ENCODE results near the gene YIPF4. TPM values are rescaled to one million over a fixed set of nuclear protein-coding genes. Genes with fewer than 3 reads are reported as not detected.
"Not testable (repeated sequence)": the region's sequence is repeated elsewhere in the genome, so short reads cannot be mapped to it uniquely, and the experiment has no call there.

Gene YIPF4
- total RNA-seq, 2 experiments from 2014 or later: 30.9 to 40.5 TPM

DNA sequence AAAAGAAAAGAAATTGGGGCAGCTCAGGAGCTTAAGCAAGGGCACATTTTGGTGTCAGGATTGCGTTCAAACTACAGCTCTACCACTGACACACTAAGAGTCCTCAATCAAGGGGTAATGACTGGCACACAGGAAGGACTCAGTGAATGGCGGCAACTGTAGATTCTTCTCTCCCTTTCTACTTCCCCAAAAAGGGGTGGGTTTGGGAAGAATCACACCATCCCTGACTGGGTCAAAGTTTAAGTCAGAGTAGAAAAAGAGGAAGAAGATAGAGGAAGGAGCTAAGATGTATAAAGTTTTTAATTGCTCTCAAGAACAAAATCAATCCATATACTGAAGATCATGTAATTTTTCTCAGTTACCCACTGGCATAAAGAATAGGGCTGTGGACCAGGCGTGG lies 15.6 kb upstream of the YIPF4 start:
- no peak overlapping the region for H3K27ac Mint-ChIP-seq
- no peaks in the 10 kb centered on the region for H3K9me3 Mint-ChIP-seq (ENCODE audit: low read depth)
- H3K36me3 Mint-ChIP-seq: no peaks in the 10 kb centered on the region
- H3K4me3 Mint-ChIP-seq: no peak overlapping the region
- H3K27me3 Mint-ChIP-seq: no peaks in the 10 kb centered on the region
- peaks cover 7% of the 10 kb centered on the region for H3K4me1 Mint-ChIP-seq
- ATAC-seq (no peak), DNase-seq (no peak)
- CTCF ChIA-PET: interaction anchor here (1.3 kb wide), 1 partner anchor 87 kb away, joined by 3 read pairs; no protein-coding TSS in a partner anchor

DNA sequence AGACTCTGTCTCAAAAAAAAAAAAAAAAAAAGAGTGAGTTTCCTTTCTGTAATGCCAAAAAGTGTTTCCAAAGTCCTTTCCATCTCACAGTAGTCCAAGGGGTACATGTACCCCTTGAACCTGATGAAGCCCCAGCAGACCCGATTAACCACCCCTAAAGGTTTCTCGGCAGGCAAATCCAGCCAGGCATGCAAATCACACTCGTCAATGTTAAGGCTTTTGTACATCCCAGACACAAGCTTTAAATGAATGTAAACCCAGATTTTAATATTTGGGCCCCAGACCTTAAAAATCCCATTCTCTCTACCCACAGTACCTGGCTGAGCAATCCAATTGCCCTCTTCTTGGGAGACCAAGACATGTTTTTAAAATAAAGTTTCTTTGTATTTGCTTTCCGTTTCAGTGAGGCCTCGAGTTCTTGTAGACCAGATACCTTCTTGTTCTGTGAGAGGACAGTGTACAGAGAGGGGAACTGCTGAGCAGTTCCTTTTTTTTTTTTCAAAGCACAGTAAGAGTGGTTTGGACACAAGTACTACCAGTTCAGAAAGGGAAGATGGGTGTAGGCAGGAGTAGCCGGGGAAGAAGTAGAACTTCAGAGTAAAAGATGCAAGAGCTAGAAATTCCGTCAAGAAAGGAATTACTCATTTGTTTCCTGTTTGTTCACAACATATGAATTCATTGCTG lies 13.1 kb upstream of the YIPF4 start, which contains the start of gene NLRC4:
TSS of gene NLRC4 (minus strand) at position 465 of the 684 bp plus-strand sequence. CDS start 8,111 bp downstream, outside the sequence.
- peak within 1 kb of the TSS; percentile 14 for H3K4me3 Mint-ChIP-seq
- peak; percentile 33 for ATAC-seq
- CTCF ChIA-PET: interaction anchor here (0.6 to 0.7 kb wide), 2 partner anchors 130 to 581 kb away, joined by 3 read pairs; no protein-coding TSS in a partner anchor
- peaks cover 4% of the 10 kb centered on the region for H3K4me1 Mint-ChIP-seq
- no peaks in the 10 kb centered on the region for H3K27me3 Mint-ChIP-seq
- no peak for DNase-seq
- no peaks in the 10 kb centered on the region for H3K9me3 Mint-ChIP-seq (ENCODE audit: low read depth)
- no peaks in the 10 kb centered on the region for H3K36me3 Mint-ChIP-seq
- peak within 1 kb of the TSS; percentile 41 for H3K27ac Mint-ChIP-seq

DNA sequence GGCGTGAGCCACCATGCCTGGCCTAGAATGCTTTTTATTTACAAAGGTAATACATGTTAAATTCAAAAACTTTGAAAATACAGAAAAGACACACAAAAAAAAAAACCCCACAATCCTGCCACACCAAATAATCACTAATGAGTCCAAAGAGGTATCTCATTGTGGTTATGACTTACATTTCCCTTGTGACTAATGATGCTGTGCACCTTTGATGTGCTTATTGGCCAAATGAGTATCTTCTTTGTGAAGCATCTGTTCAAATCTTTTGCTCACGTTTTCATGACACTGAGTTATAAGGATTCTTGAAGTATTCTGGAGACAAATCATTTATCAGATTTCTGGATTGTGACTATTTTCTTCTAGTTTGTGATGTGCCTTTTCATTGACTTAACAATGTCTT lies 6.6 kb upstream of the YIPF4 start:
- peaks cover 6% of the 10 kb centered on the region for H3K27me3 Mint-ChIP-seq
- ATAC-seq (no peak), DNase-seq (no peak)
- H3K9me3 Mint-ChIP-seq (ENCODE audit: low read depth): no peaks in the 10 kb centered on the region
- H3K4me1 Mint-ChIP-seq: no peaks in the 10 kb centered on the region
- H3K4me3 Mint-ChIP-seq: no peak overlapping the region
- CTCF ChIA-PET: no interaction called here
- H3K27ac Mint-ChIP-seq: no peak overlapping the region
- no peaks in the 10 kb centered on the region for H3K36me3 Mint-ChIP-seq

DNA sequence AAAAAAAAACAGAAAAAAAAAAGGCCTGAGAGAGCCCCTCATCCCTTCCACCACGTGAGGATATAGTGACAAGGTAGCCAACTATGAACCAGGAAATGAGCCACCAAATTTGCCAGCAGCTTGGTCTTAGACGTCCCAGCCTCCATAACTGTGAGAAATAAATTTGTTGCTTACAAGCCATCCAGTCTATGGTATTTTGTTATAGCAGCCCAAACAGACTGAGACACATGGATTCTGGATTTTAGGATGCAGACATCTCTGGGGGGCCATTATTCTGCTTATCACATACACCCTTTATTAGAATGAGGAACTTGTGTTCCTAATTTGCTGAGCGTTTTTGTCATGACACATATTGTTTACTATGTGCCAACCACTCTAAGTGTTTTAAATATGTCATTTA lies 5.4 kb upstream of the YIPF4 start:
- Mint-ChIP-seq H3K36me3 (no peaks in the 10 kb centered on the region), H3K9me3 (ENCODE audit: low read depth) (no peaks in the 10 kb centered on the region), H3K27me3 (peaks cover 6% of the 10 kb centered on the region), H3K27ac (no peak overlapping the region), H3K4me1 (peaks cover 5% of the 10 kb centered on the region), H3K4me3 (no peak overlapping the region)
- CTCF ChIA-PET: no interaction called here
- ATAC-seq: no peak
- DNase-seq: no peak

DNA sequence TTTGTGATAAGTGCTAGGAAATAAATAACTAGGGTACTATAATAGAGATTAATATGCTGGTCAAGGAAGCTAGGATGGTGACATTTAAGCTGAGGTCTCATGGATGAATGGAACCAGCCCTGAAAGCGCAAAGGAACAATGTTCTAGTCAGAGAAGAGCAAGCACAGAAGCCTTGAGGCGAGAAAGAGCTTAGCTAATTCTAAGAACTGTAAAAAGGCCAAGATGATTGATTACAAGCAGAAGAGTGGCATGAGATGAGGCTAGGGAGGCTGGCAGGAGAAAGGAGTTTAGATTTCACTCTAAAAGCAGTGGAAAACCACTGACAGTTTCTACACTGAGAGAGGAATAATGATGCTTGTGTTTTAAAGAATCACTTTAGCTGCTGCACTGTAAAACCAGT lies 3.4 kb upstream of the YIPF4 start:
- no peaks in the 10 kb centered on the region for H3K9me3 Mint-ChIP-seq (ENCODE audit: low read depth)
- H3K27me3 Mint-ChIP-seq: peaks cover 6% of the 10 kb centered on the region
- H3K4me1 Mint-ChIP-seq: peaks cover 15% of the 10 kb centered on the region
- no peak overlapping the region for H3K4me3 Mint-ChIP-seq
- ATAC-seq (no peak), DNase-seq (no peak)
- H3K36me3 Mint-ChIP-seq: no peaks in the 10 kb centered on the region
- H3K27ac Mint-ChIP-seq: no peak overlapping the region
- CTCF ChIA-PET: interaction anchor here (1.5 kb wide), 1 partner anchor 18 kb away, joined by 3 read pairs; no protein-coding TSS in a partner anchor

- H3K9me3 Mint-ChIP-seq (ENCODE audit: low read depth); H3K27me3 Mint-ChIP-seq; ATAC-seq; H3K36me3 Mint-ChIP-seq; H3K4me3 Mint-ChIP-seq; CTCF ChIA-PET; DNase-seq; H3K27ac Mint-ChIP-seq: not testable (repeated sequence)
- peaks cover 19% of the 10 kb centered on the region for H3K4me1 Mint-ChIP-seq
These were observed 1.9 kb upstream of the YIPF4 start for GRCh38 chr2:32275790-32276189.

- Mint-ChIP-seq H3K36me3 (peaks cover 9% of the 10 kb centered on the region), H3K27me3 (peaks cover 6% of the 10 kb centered on the region), H3K9me3 (ENCODE audit: low read depth) (no peaks in the 10 kb centered on the region), H3K4me1 (peaks cover 22% of the 10 kb centered on the region), H3K4me3 (peak overlapping the region; percentile 79), H3K27ac (peak overlapping the region; percentile 95)
- ATAC-seq (no peak), DNase-seq (no peak)
- CTCF ChIA-PET: interaction anchor here (0.6 kb wide), 1 partner anchor 250 kb away, joined by 3 read pairs; no protein-coding TSS in a partner anchor
These were observed 386 bp upstream of the YIPF4 start for GRCh38 chr2:32277363-32277673.

DNA sequence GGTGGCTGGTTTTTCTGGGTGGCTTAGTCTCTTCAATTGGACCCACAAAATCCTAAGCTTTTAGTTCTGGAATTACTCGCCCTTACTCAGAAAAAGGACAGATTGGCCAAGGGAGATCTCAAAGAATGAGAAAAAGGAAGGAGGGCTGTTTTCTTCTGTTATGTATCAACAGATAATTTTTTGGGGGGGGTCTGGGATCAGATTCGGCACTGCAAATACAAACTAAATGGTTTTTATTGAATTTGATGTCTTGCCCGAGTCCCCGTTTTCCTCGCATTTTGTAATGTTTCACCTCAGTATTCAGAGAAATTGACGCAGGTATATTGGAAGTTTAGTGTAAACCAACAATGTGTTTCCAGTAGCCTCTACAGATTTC lies 762 bp downstream of the YIPF4 start:
- peaks cover 17% of the 10 kb centered on the region for H3K36me3 Mint-ChIP-seq
- no peak for DNase-seq
- peak overlapping the region; percentile 79 for H3K4me3 Mint-ChIP-seq
- CTCF ChIA-PET: no interaction called here
- H3K27ac Mint-ChIP-seq: peak overlapping the region; percentile 89
- no peaks in the 10 kb centered on the region for H3K9me3 Mint-ChIP-seq (ENCODE audit: low read depth)
- peaks cover 26% of the 10 kb centered on the region for H3K4me1 Mint-ChIP-seq
- H3K27me3 Mint-ChIP-seq: peaks cover 3% of the 10 kb centered on the region
- no peak for ATAC-seq

GRCh38 chr2:32284321-32284720 lies 6.6 kb downstream of the YIPF4 start:
- no peaks in the 10 kb centered on the region for H3K27me3 Mint-ChIP-seq
- no peaks in the 10 kb centered on the region for H3K9me3 Mint-ChIP-seq (ENCODE audit: low read depth)
- DNase-seq (no peak), ATAC-seq (no peak)
- H3K4me1 Mint-ChIP-seq: peaks cover 26% of the 10 kb centered on the region
- no peak overlapping the region for H3K4me3 Mint-ChIP-seq
- peaks cover 36% of the 10 kb centered on the region for H3K36me3 Mint-ChIP-seq
- CTCF ChIA-PET: interaction anchor here (0.5 kb wide), 1 partner anchor 158 kb away, joined by 3 read pairs; no protein-coding TSS in a partner anchor
- no peak overlapping the region for H3K27ac Mint-ChIP-seq

- H3K27me3 Mint-ChIP-seq: no peaks in the 10 kb centered on the region
- no peaks in the 10 kb centered on the region for H3K9me3 Mint-ChIP-seq (ENCODE audit: low read depth)
- CTCF ChIA-PET: no interaction called here
- H3K4me3 Mint-ChIP-seq: no peak overlapping the region
- no peak for ATAC-seq
- H3K36me3 Mint-ChIP-seq: peaks cover 28% of the 10 kb centered on the region
- DNase-seq: no peak
- no peak overlapping the region for H3K27ac Mint-ChIP-seq
- H3K4me1 Mint-ChIP-seq: peaks cover 16% of the 10 kb centered on the region
These were observed 11.7 kb downstream of the YIPF4 start for GRCh38 chr2:32289165-32289999.

DNA sequence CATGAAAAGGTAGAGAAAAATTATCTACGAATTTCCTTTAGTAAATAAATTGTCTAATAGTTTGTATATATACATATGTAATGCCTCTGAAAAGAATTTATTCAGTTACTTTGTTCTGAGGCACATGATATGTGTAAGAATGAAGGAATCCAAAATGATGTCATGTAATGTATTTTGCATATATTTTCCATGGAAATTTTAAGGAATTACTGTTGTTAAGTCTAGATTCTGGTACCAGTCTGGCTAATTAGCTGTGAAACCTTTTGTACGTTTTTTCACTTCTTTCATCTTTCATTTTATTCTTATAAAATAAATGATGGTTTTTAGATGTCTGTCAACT lies 12.3 kb downstream of the YIPF4 start:
- no peak overlapping the region for H3K4me3 Mint-ChIP-seq
- peaks cover 13% of the 10 kb centered on the region for H3K4me1 Mint-ChIP-seq
- no peaks in the 10 kb centered on the region for H3K9me3 Mint-ChIP-seq (ENCODE audit: low read depth)
- CTCF ChIA-PET: no interaction called here
- H3K27ac Mint-ChIP-seq: no peak overlapping the region
- peaks cover 25% of the 10 kb centered on the region for H3K36me3 Mint-ChIP-seq
- no peaks in the 10 kb centered on the region for H3K27me3 Mint-ChIP-seq
- no peak for ATAC-seq
- no peak for DNase-seq

GRCh38 chr2:32291746-32292145 lies 14.0 kb downstream of the YIPF4 start:
- peaks cover 13% of the 10 kb centered on the region for H3K4me1 Mint-ChIP-seq
- no peaks in the 10 kb centered on the region for H3K27me3 Mint-ChIP-seq
- CTCF ChIA-PET: no interaction called here
- no peak overlapping the region for H3K4me3 Mint-ChIP-seq
- peaks cover 28% of the 10 kb centered on the region for H3K36me3 Mint-ChIP-seq
- H3K27ac Mint-ChIP-seq: no peak overlapping the region
- ATAC-seq: no peak
- DNase-seq: no peak
- H3K9me3 Mint-ChIP-seq (ENCODE audit: low read depth): no peaks in the 10 kb centered on the region

- H3K9me3 Mint-ChIP-seq (ENCODE audit: low read depth); H3K27ac Mint-ChIP-seq; H3K4me3 Mint-ChIP-seq; ATAC-seq; CTCF ChIA-PET; DNase-seq; H3K27me3 Mint-ChIP-seq: not testable (repeated sequence)
- H3K4me1 Mint-ChIP-seq: peaks cover 10% of the 10 kb centered on the region
- H3K36me3 Mint-ChIP-seq: peaks cover 28% of the 10 kb centered on the region
These were observed 15.8 kb downstream of the YIPF4 start for GRCh38 chr2:32293493-32293892.

Data from activated CD8-positive, alpha-beta memory T cell treated with anti-CD3 and anti-CD28 coated beads, Interleukin-2, amount 10 ng/mL, durations not matched to agents 7 days and 5 days (primary cell).